ENCODE data around the gene FADS1. TPM values are rescaled to one million over a fixed set of nuclear protein-coding genes. Genes with fewer than 3 reads are reported as not detected.

The FADS1 gene
- total RNA-seq, 1 donor from 2014 or later: 24.1 TPM

DNA sequence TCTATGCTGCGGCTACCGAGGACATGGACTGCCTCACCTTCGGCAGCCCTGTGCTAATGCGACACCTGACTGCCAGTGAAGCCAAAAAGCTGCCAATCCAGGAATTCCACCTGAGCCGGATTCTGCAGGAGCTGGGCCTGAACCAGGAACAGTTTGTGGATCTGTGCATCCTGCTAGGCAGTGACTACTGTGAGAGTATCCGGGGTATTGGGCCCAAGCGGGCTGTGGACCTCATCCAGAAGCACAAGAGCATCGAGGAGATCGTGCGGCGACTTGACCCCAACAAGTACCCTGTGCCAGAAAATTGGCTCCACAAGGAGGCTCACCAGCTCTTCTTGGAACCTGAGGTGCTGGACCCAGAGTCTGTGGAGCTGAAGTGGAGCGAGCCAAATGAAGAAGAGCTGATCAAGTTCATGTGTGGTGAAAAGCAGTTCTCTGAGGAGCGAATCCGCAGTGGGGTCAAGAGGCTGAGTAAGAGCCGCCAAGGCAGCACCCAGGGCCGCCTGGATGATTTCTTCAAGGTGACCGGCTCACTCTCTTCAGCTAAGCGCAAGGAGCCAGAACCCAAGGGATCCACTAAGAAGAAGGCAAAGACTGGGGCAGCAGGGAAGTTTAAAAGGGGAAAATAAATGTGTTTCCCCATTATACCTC is 20.8 kb downstream of the FADS1 start:
- H3K27ac ChIP-seq (replicated peaks): no peak overlapping the region
- no peak for DNase-seq
- H3K27me3 ChIP-seq (ENCODE audit: low read depth): no peaks in the 10 kb centered on the region
- no peak overlapping the region for H3K4me3 ChIP-seq
- intact Hi-C loops (cut with micrococcal nuclease): loop anchor here (5.0 to 10.0 kb wide), 4 partner anchors 99 to 311 kb away; partner anchors contain the start of gene FADS3
- TF ChIP-seq, protein P1, sequence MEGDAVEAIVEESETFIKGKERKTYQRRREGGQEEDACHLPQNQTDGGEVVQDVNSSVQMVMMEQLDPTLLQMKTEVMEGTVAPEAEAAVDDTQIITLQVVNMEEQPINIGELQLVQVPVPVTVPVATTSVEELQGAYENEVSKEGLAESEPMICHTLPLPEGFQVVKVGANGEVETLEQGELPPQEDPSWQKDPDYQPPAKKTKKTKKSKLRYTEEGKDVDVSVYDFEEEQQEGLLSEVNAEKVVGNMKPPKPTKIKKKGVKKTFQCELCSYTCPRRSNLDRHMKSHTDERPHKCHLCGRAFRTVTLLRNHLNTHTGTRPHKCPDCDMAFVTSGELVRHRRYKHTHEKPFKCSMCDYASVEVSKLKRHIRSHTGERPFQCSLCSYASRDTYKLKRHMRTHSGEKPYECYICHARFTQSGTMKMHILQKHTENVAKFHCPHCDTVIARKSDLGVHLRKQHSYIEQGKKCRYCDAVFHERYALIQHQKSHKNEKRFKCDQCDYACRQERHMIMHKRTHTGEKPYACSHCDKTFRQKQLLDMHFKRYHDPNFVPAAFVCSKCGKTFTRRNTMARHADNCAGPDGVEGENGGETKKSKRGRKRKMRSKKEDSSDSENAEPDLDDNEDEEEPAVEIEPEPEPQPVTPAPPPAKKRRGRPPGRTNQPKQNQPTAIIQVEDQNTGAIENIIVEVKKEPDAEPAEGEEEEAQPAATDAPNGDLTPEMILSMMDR (IDR thresholded peaks at IDR 0.05; ENCODE audit: borderline replicate concordance): no peak
- no peaks in the 10 kb centered on the region for H3K9me3 ChIP-seq (replicated peaks)
- H3K36me3 ChIP-seq: peaks cover 15% of the 10 kb centered on the region
- H3K4me1 ChIP-seq: peaks cover 36% of the 10 kb centered on the region

DNA sequence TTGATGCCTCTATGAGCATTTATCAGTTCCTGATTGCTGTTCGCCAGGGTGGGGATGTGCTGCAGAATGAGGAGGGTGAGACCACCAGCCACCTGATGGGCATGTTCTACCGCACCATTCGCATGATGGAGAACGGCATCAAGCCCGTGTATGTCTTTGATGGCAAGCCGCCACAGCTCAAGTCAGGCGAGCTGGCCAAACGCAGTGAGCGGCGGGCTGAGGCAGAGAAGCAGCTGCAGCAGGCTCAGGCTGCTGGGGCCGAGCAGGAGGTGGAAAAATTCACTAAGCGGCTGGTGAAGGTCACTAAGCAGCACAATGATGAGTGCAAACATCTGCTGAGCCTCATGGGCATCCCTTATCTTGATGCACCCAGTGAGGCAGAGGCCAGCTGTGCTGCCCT is 21.3 kb downstream of the FADS1 start:
- TF ChIP-seq, protein P1 (IDR thresholded peaks at IDR 0.05; ENCODE audit: borderline replicate concordance): no peak
- Histone ChIP-seq H3K27me3 (ENCODE audit: low read depth) (no peaks in the 10 kb centered on the region), H3K4me3 (no peak overlapping the region), H3K9me3 (replicated peaks) (no peaks in the 10 kb centered on the region), H3K4me1 (peaks cover 37% of the 10 kb centered on the region), H3K27ac (replicated peaks) (no peak overlapping the region), H3K36me3 (peaks cover 14% of the 10 kb centered on the region)
- no peak for DNase-seq
- intact Hi-C loops (cut with micrococcal nuclease): loop anchor here (5.0 to 10.0 kb wide), 4 partner anchors 99 to 312 kb away; partner anchors contain the start of gene FADS3

DNA sequence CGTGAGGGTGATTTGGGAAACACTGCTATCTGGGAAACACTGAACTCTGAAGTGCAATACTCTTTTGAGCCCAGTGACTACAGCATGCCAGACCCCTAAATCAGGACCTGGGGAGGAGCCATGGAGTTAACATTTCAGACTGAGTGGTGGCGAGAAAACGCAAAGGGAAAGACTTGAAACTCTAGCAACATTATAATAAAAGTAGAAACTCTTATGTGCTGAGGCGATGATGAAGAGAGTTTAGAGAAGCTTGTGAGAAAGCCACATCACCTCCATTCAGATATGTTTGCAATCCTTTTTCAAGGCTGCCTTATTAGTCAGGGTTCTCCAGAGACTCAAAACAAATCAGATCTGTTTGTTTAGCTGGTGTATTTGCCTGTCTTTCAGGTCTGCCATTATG is 22.2 kb downstream of the FADS1 start:
- H3K27ac ChIP-seq (replicated peaks): no peak overlapping the region
- no peak for DNase-seq
- H3K4me3 ChIP-seq: no peak overlapping the region
- H3K27me3 ChIP-seq (ENCODE audit: low read depth): no peaks in the 10 kb centered on the region
- peaks cover 37% of the 10 kb centered on the region for H3K4me1 ChIP-seq
- no peaks in the 10 kb centered on the region for H3K9me3 ChIP-seq (replicated peaks)
- intact Hi-C loops (cut with micrococcal nuclease): loop anchor here (10.0 kb wide), 3 partner anchors 100 to 290 kb away; partner anchors contain the start of gene FADS3
- peaks cover 22% of the 10 kb centered on the region for H3K36me3 ChIP-seq
- TF ChIP-seq, protein P1 (IDR thresholded peaks at IDR 0.05; ENCODE audit: borderline replicate concordance): no peak

DNA sequence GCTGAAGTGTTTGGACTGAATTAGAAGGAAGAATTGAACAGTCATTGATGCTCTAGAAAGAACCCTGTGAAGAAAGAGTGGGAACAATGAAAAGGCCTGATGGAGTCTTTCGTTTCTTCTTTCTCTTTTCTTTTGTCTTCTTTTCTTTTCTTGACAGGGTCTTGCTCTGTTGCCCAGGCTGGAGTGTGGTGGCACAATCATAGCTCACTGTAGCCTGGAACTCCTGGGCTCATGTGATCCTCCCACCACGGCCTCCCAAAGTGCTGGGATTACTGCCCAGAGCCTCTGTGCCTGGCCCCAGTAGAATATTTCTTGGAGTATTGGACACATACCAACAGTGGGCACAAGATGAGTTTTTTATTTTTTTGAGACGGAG is 23.0 kb downstream of the FADS1 start:
- H3K4me3 ChIP-seq: peak overlapping the region; percentile 88
- DNase-seq: no peak
- no peaks in the 10 kb centered on the region for H3K27me3 ChIP-seq (ENCODE audit: low read depth)
- intact Hi-C loops (cut with micrococcal nuclease): loop anchor here (10.0 kb wide), 3 partner anchors 101 to 291 kb away; partner anchors contain the start of gene FADS3
- H3K27ac ChIP-seq (replicated peaks): no peak overlapping the region
- no peaks in the 10 kb centered on the region for H3K9me3 ChIP-seq (replicated peaks)
- TF ChIP-seq, protein P1 (IDR thresholded peaks at IDR 0.05; ENCODE audit: borderline replicate concordance): no peak
- peaks cover 30% of the 10 kb centered on the region for H3K36me3 ChIP-seq
- peaks cover 37% of the 10 kb centered on the region for H3K4me1 ChIP-seq

DNA sequence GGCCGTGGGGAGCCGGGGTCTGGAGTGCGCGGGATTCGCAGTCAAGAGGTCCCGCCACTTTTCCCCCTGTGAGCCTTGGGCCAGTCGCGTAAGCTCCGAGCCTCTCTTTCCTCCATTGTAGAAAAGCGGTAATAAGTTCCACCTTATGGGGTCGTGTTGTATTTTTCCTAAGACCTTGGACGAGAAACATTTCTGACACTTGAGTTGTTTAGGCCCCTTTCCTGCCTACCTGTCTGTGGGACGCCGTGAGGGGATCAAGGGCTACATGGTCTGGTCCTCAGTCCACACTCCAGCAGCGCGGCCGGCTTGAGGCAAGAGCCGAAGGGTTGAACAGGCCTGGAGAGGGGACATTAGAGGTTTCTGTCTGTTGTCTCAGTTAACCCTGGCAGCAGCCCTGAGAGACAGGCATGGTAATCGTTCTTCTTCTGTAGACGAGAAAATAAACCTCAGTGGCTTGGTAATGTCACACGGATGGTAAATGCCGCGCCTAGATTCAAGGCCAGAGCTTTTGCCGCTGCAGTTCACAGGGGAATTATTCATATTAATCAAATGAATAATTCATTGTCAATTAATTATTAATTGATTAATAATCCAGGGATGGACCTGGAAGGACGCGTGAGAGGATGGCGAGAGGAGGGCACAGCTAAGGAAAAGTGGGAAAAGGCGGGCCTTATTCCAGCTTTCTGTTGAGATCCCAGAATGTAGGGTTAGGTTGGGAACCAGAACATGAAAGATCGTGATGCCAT is 23.5 kb downstream of the FADS1 start:
- H3K4me1 ChIP-seq: peaks cover 37% of the 10 kb centered on the region
- H3K4me3 ChIP-seq: peak overlapping the region; percentile 88
- peak overlapping the region; percentile 96 for H3K27ac ChIP-seq (replicated peaks)
- H3K9me3 ChIP-seq (replicated peaks): no peaks in the 10 kb centered on the region
- DNase-seq: no peak
- intact Hi-C loops (cut with micrococcal nuclease): loop anchor here (10.0 kb wide), 3 partner anchors 102 to 292 kb away; partner anchors contain the start of gene FADS3
- H3K36me3 ChIP-seq: peaks cover 35% of the 10 kb centered on the region
- H3K27me3 ChIP-seq (ENCODE audit: low read depth): no peaks in the 10 kb centered on the region
- TF ChIP-seq, protein P1 (IDR thresholded peaks at IDR 0.05; ENCODE audit: borderline replicate concordance): no peak

All from left ventricle myocardium inferior (tissue), 1 donor.